Measurements from ENCODE around the gene CNOT4.

DNA sequence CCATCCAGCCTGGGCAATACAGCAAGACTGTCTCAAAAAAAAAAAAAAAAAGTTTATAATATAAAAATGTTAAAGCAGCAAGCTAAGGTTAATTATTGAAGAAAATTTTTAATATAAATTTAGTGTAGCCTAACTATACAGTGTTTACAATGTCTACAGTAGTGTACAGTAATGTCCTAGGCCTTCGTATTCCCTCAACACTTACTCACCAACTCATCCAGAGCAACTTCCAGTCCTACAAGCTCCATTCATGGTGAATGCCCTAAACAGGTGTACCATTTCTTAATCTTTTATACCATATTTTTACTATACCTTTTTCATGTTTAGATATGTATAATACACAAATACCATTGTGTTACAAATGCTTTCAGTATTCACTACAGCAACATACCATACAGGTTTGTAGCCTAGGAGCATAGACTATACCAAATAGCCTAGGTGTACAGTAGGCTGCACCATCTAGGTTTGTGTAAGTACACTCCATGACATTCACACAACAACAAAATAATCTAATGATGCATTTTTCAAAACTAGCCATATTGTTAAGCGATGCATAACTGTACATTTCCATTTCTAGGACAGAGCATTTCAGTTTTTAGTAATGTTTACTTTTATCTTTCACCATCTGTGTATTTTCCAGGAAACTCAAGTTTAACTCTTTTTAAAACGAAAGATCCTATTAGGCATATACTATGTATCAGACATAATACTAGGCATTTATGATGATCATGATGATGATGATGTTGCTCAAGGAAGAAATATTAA lies 43.3 kb downstream of the CNOT4 start:
- TF ChIP-seq ZNF384 (IDR thresholded peaks at IDR 0.05) = no peak
- TF ChIP-seq PKNOX1 (IDR thresholded peaks at IDR 0.05) = no peak
- no peak for TF ChIP-seq FOXK2 (IDR thresholded peaks at IDR 0.05)
- no peak for TF ChIP-seq BHLHE40 (IDR thresholded peaks at IDR 0.05; ENCODE audit: borderline replicate concordance)
